GM21447 (cell line): Measurements from ENCODE around the gene CFAP69.
"Not testable (repeated sequence)": the region's sequence is repeated elsewhere in the genome, so short reads cannot be mapped to it uniquely, and the experiment has no call there.

Source experiments
- ATAC-seq: cut with Tn5 transposase; IDR thresholded peaks from one replicate; pipeline ENCODE4 v1.9.1; 2021; ENCODE audit not compliant: unreplicated experiment

The CFAP69 gene

GRCh38 chr7:90232430-90232829 is 12.5 kb upstream of the CFAP69 start:
- no peak for ATAC-seq

GRCh38 chr7:90233569-90233968 is 11.4 kb upstream of the CFAP69 start:
- ATAC-seq, result no peak

- ATAC-seq, result no peak
These were observed 8.2 kb upstream of the CFAP69 start for GRCh38 chr7:90236721-90237289.

GRCh38 chr7:90238022-90238421 is 7.0 kb upstream of the CFAP69 start:
- no peak for ATAC-seq

- no peak for ATAC-seq
These were observed 6.4 kb upstream of the CFAP69 start for GRCh38 chr7:90238583-90238982.

- ATAC-seq, result no peak
These were observed 5.9 kb upstream of the CFAP69 start for GRCh38 chr7:90239050-90239449.

- ATAC-seq, result no peak
These were observed 5.2 kb upstream of the CFAP69 start for GRCh38 chr7:90239625-90240228.

- ATAC-seq, result no peak
These were observed 2.4 kb upstream of the CFAP69 start for GRCh38 chr7:90242369-90243168.

- ATAC-seq, result no peak
These were observed 1.4 kb upstream of the CFAP69 start for GRCh38 chr7:90243556-90243955.

- peak; percentile 12 for ATAC-seq
These were observed 437 bp upstream of the CFAP69 start for GRCh38 chr7:90244565-90244908.

GRCh38 chr7:90246171-90246570 is 1.2 kb downstream of the CFAP69 start:
- ATAC-seq, result no peak

- no peak for ATAC-seq
These were observed 3.7 kb downstream of the CFAP69 start for GRCh38 chr7:90248706-90249105.

- ATAC-seq, result no peak
These were observed 5.8 kb downstream of the CFAP69 start for GRCh38 chr7:90250601-90251303.

GRCh38 chr7:90251304-90251635 is 6.3 kb downstream of the CFAP69 start:
- ATAC-seq, result no peak

GRCh38 chr7:90256011-90256410 is 11.0 kb downstream of the CFAP69 start:
- not testable (repeated sequence) for ATAC-seq

- ATAC-seq, result no peak
These were observed 11.8 kb downstream of the CFAP69 start for GRCh38 chr7:90256778-90257177.

- ATAC-seq, result no peak
These were observed 16.5 kb downstream of the CFAP69 start for GRCh38 chr7:90261441-90261840.

- peak; percentile 67 for ATAC-seq
These were observed 17.5 kb downstream of the CFAP69 start for GRCh38 chr7:90262438-90262837.

- ATAC-seq, result no peak
These were observed 21.8 kb downstream of the CFAP69 start for GRCh38 chr7:90266808-90267207.

- no peak for ATAC-seq
These were observed 22.4 kb downstream of the CFAP69 start for GRCh38 chr7:90267263-90267858.

- no peak for ATAC-seq
These were observed 24.2 kb downstream of the CFAP69 start for GRCh38 chr7:90269163-90269562.
